ENCODE results near the gene EN2. TPM values are rescaled to one million over a fixed set of nuclear protein-coding genes. Genes with fewer than 3 reads are reported as not detected.

The EN2 gene
- total and polyA plus RNA-seq, 4 donors, result 0.02 to 0.06 (median 0.04) TPM; not detected in 1

DNA sequence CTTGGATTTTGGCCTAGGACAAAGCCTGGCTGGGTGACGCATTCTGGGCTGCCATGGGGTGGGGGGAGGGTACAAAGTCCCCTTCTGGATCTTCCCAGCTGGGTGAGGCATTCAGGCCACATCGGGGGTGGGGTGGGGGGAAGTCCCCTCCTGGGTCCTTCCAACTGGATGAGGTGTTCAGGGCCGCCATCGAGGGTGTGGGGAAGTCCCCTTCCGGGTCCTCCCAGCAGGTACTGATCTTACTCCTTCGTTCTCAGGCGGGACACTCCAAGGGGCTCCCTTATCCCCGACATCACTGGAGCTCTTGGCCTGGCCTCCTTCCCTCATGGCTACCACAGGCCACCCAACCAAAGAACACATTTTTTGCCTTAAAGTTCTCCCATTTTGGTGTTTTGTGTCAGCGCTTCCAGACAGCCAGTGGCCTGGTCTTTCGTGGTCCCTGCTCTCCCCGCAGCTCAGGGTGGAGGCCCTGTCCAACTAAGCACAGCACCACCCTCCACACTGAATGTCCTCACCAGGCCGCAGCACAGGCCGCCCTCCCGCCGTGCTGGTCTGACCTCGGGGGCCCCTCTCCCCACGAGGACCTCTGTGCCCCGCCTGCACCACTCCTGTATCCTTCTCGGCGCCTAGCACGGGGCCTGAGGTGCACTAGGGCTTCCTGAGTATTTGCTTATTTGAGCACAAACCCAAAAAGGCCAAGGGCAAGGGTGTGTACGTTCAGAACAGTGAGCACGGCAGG lies 38.5 kb downstream of the EN2 start:
- Histone ChIP-seq H3K36me3 (ENCODE audit: control insufficient read depth in 4 of 4, insufficient read depth in 4 of 4, low read length in 4 of 4) (no peaks in the 10 kb centered on the region), H3K9ac (ENCODE audit: insufficient read depth in 1 of 2, low read length in 2 of 2) (no peak overlapping the region), H3K27me3 (ENCODE audit: control insufficient read depth in 3 of 3, insufficient read depth in 3 of 3, low read length in 2 of 3) (peaks cover 4 to 77% (median 43%) of the 10 kb centered on the region in 3 donors), H3K4me3 (no peak overlapping the region), H3K9me3 (ENCODE audit: control insufficient read depth in 4 of 4, insufficient read depth in 3 of 4, low read length in 3 of 4) (peaks cover 0 to 2% (median 0%) of the 10 kb centered on the region in 4 donors), H3K4me1 (ENCODE audit: control insufficient read depth in 5 of 5, insufficient read depth in 5 of 5, low read length in 5 of 5) (no peaks in the 10 kb centered on the region), H3K27ac (ENCODE audit: low read depth in 1 of 2, low read length in 1 of 2) (no peak overlapping the region)
- DNase-seq (no peak), ATAC-seq (ENCODE audit: insufficient read depth, low FRiP score) (no peak)
- 83 to 90% methylated on average over 23 of the region's 23 CpGs for WGBS, 2 donors
- TF ChIP-seq, protein P1, sequence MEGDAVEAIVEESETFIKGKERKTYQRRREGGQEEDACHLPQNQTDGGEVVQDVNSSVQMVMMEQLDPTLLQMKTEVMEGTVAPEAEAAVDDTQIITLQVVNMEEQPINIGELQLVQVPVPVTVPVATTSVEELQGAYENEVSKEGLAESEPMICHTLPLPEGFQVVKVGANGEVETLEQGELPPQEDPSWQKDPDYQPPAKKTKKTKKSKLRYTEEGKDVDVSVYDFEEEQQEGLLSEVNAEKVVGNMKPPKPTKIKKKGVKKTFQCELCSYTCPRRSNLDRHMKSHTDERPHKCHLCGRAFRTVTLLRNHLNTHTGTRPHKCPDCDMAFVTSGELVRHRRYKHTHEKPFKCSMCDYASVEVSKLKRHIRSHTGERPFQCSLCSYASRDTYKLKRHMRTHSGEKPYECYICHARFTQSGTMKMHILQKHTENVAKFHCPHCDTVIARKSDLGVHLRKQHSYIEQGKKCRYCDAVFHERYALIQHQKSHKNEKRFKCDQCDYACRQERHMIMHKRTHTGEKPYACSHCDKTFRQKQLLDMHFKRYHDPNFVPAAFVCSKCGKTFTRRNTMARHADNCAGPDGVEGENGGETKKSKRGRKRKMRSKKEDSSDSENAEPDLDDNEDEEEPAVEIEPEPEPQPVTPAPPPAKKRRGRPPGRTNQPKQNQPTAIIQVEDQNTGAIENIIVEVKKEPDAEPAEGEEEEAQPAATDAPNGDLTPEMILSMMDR (IDR thresholded peaks at IDR 0.05; ENCODE audit: control extremely low read depth, extremely low read depth), result no peak

GRCh38 chr7:155497149-155497901 lies 39.4 kb downstream of the EN2 start:
- DNase-seq, result no peak
- ATAC-seq (ENCODE audit: insufficient read depth, low FRiP score), result no peak
- TF ChIP-seq, protein P1 (IDR thresholded peaks at IDR 0.05; ENCODE audit: control extremely low read depth, extremely low read depth), result no peak
- 70 to 71% methylated on average over 26 of the region's 26 CpGs for WGBS, 2 donors
- peaks cover 0 to 2% (median 0%) of the 10 kb centered on the region in 4 donors for H3K9me3 ChIP-seq (ENCODE audit: control insufficient read depth in 4 of 4, insufficient read depth in 3 of 4, low read length in 3 of 4)
- no peak overlapping the region for H3K9ac ChIP-seq (ENCODE audit: insufficient read depth in 1 of 2, low read length in 2 of 2)
- H3K27me3 ChIP-seq (ENCODE audit: control insufficient read depth in 3 of 3, insufficient read depth in 3 of 3, low read length in 2 of 3), result peaks cover 4 to 77% (median 45%) of the 10 kb centered on the region in 3 donors
- H3K27ac ChIP-seq (ENCODE audit: low read depth in 1 of 2, low read length in 1 of 2), result no peak overlapping the region
- no peaks in the 10 kb centered on the region for H3K36me3 ChIP-seq (ENCODE audit: control insufficient read depth in 4 of 4, insufficient read depth in 4 of 4, low read length in 4 of 4)
- H3K4me3 ChIP-seq, result no peak overlapping the region
- no peaks in the 10 kb centered on the region for H3K4me1 ChIP-seq (ENCODE audit: control insufficient read depth in 5 of 5, insufficient read depth in 5 of 5, low read length in 5 of 5)

GRCh38 chr7:155505422-155505793 lies 47.5 kb downstream of the EN2 start:
- H3K27ac ChIP-seq (ENCODE audit: low read depth in 1 of 2, low read length in 1 of 2), result no peak overlapping the region
- TF ChIP-seq, protein P1 (IDR thresholded peaks at IDR 0.05; ENCODE audit: control extremely low read depth, extremely low read depth), result no peak
- H3K4me3 ChIP-seq, result no peak overlapping the region
- 25 to 35% methylated on average over 3 of the region's 3 CpGs for WGBS, 2 donors
- peaks cover 0 to 99% (median 88%) of the 10 kb centered on the region in 3 donors for H3K27me3 ChIP-seq (ENCODE audit: control insufficient read depth in 3 of 3, insufficient read depth in 3 of 3, low read length in 2 of 3)
- peaks cover 0 to 11% (median 0%) of the 10 kb centered on the region in 5 donors for H3K4me1 ChIP-seq (ENCODE audit: control insufficient read depth in 5 of 5, insufficient read depth in 5 of 5, low read length in 5 of 5)
- H3K9me3 ChIP-seq (ENCODE audit: control insufficient read depth in 4 of 4, insufficient read depth in 3 of 4, low read length in 3 of 4), result peaks cover 0 to 9% (median 0%) of the 10 kb centered on the region in 4 donors
- DNase-seq (no peak), ATAC-seq (ENCODE audit: insufficient read depth, low FRiP score) (no peak)
- H3K36me3 ChIP-seq (ENCODE audit: control insufficient read depth in 4 of 4, insufficient read depth in 4 of 4, low read length in 4 of 4), result no peaks in the 10 kb centered on the region
- no peak overlapping the region for H3K9ac ChIP-seq (ENCODE audit: insufficient read depth in 1 of 2, low read length in 2 of 2)
